Activated CD4-positive, alpha-beta T cell treated with anti-CD3 and anti-CD28 coated beads for 48 hours (primary cell): ENCODE results near the gene SOST.

Experiments
- DNase-seq: peaks from one replicate; pipeline ENCODE4 v3.0.0-alpha.2; 2020

Gene SOST

DNA sequence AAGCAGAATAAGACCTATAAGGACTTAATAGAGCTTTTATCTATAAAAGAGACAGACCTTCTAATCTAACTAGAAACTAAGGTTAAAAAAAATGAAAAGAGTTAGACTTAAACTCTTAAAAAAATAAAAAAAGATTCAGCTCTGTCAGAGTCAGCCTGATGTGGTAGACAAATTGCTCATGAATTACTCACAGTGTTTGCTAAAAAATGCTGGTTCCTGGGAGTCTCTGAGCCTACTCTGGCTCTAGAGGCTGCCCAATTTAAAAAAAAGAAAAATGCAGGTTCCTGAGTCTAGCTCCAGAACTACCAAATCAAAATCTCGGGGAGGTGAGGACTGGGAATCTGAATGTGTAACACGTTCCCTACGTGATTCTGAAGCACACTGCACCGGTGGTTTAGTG is 18.1 kb downstream of the SOST start:
- no peak for DNase-seq

DNA sequence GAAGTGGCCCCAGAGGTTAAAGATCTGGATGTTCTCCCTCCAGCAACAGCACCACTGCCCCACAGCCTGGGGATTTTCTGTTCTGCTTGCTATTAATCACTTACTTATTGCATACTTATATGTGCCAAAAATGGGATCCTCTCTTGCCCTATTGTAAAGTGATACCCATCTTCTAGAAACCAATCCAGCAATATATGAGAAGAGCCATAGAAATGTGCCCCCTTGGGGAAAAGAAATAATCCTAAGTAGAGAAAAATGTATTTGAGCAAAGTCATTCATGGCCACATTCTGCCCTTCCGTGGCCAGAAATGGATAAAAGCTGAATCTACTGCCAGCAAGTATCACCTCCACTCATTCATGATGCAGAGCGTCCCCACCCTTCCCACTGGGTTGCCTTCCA is 20.9 kb downstream of the SOST start:
- DNase-seq, result no peak

DNA sequence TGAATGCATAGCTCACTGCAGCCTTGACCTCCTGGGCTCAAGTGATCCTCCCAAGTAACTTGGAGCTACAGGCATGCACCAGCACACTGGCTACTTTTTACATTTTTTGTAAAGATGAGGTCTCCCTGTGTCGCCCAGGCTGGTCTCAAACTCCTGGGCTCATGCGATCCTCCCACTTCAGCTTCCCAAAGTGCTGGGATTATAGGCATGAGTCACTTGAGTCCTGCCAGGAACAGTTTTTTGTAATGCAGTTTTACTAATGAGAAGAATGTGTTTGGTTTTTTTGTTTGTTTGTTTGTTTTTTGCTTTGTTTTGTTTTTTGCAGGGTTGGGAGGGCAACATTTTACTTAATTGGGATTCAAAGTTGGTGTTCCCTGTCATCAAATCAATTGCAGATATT is 22.2 kb downstream of the SOST start:
- DNase-seq, result no peak

DNA sequence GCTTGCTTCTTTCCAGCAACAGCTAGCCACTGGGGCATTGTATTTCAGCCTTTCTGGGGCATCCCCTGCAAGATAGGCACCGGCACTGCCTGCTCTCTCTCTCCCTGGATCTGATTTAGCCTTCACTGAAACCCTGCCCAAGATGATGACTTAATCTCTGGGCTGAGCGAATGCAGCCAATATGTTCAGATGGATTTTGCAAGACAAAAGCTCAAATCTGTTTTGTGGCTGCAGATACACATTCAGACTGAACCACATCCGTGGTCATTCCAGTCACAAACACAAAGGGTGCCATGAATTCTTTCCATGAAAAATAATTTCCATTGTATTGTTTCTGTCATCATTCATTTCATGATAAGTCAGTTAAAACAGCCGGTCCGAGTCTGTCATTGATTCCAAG is 24.2 kb downstream of the SOST start:
- DNase-seq, result no peak

DNA sequence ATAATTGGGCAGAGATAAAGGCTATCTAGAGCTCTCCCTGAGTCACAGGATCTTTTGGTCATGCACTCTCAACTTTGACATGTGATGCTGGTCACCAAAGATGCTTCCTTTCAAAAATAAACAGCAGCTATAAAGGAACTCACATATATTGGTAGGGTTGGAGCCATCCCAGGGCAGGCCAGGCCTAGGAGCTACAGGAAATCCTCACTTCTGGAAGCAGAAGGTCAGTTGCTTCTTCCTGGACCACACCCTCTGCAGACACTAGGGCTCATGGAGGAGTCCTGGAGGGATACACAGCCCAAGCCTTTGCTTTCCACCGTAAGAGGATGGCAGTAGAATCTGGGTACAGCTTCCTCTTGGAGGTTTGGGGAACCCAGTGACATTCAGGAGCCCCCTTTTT is 24.6 kb downstream of the SOST start:
- no peak for DNase-seq

DNA sequence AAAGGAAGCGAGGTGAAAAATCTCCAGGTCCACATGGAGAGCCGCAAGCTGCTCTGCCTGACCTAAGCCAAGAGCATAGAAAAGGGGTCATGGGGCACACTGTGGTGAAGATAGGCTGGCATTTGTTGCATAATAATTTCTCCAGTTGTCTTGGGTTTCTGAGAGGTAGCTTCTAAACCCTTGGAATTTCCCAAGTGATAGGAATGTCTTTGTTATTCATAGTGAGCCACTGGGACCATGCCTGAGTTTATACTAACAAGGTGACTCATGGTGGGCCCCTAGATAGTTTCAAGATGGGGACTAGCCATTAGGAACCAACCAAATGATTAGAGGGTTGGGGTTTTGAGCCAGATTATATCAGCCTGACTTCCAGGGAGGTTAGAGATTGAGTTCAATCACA is 25.6 kb downstream of the SOST start:
- DNase-seq, result no peak

DNA sequence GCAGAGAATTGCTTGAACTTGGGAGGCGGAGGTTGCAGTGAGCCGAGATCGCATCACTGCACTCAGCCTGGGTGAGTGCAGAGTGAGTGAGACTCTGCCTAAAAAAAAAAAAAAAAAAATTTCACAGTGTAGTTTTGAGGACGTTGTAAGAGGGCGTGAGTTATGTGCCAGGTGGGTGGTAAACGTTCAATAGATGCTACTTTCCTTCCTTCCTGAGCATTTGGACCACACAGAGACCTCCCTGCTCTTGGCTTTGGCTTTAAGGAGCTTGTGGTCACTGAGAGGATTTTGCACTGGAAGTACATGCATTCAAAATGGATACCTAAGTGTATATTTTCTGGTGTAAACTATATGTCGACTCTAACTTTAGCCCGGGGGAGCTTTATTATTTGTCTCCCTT is 30.5 kb downstream of the SOST start:
- no peak for DNase-seq

DNA sequence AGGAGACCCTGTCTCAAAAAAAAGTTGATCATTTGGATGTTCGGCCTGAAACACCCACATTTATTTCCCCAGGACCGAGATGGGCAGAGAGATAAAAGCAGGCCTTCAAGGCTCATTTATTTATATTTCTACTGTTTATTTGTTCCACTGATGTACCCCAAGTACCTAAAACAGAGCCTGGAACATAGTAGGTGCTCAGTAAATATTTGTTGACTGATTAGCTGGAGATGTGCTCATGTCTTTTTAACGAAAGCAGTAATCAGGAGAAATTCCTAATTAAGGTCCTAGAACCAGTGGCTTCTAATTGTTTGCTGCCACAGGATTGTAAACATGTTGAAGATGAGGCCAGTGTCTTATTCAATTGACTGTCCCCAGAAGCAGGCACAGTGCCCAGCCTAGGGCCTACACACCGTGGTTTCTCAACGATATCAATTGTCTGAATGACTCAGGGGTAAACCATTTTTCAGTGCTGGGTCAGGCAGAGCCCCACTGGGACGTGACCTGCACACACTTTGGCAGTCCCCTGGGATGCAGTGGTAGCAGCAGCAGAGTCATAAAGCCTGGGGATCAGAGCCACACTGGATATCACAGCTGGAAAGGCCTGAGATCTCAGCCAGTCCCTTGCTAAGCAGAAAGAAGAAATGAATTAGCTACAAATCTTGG is 34.8 kb downstream of the SOST start:
- no peak for DNase-seq

DNA sequence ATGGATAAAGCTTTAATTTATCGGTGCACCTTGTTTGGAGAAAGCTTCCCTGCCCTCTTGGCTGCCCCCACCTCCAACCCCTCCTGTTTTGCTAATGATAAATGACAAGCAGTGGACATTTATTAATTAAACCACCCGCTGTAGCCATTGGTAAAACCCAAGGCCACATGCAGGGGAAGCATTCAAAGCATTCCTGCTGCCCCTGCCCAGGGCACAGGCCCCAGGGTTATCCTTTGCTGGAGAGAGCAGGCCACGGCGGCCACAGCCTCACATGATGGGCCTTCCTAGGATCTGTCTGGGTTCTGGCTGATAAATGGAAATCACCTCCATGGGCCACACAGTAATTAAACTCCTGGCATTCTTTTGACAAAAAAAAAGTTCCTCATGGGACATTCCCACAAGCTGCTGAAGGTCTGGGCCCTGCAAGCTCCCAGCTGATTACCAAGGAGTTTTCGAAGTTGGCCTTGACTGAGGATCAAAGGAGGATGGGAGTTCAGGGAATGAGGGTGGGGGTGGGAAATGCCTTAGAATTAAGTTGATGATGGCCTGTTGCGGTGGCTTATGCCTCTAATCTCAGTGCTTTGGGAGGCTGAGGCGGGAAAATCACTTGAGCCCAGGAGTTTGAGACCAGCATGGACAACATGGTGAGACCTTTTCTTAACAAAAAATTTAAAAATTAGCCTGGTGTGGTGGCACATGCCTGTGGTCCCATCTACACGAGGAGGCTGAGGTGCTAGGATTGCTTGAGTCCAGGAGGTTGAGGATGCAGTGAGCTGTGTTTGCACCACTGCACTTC is 35.5 kb downstream of the SOST start:
- no peak for DNase-seq

DNA sequence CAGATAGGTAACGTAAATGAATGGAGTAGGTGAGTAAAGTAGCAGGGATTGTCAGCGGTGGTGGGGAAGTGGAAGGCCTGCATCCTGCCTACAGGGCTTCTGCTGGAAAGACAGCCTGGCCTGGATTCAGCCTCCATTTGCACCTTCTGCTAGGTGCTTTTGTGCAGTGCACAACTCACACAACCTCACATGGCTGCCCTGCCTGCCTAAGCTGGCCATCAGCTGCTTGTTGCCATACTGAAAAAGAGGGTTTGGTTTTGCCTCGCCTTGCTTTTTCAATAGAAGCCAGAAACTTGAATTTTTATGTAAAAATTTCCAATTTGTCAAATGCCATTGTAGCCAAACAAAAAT is 36.3 kb downstream of the SOST start:
- no peak for DNase-seq

DNA sequence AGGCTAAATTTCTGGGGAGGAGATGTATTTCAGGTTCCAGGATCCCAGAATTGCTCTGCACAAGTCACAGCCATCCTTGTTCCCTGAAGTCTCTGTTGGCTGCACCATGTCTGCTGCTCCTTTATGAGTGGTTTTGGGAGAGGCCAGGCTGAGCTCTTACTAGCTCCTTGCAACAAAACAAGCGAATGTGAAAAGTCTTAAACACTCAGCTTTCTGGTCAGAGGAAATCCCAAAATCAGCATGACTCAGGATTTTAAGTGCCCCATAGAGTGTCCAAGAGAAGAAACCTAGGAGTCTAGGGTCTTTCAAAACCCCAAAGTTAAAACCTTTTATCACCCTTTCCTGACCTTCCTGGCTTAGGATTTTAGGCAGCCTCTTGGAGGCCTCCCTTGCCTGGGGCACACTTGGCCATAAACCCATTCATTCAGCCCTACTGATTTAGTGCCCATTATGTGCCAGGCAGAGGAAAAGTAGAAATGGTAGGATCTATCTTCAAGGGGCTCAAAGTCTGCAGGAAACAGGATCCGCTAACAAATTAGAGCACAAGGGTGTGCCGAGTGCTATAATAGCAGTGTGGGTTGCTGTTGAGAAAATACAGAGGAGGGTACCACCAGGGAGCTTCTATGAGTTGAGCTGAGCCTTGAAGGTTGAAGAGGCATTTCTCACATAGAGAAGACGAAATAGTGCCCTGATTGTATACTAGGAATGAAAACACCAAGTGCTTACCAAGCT is 36.9 kb downstream of the SOST start:
- no peak for DNase-seq

DNA sequence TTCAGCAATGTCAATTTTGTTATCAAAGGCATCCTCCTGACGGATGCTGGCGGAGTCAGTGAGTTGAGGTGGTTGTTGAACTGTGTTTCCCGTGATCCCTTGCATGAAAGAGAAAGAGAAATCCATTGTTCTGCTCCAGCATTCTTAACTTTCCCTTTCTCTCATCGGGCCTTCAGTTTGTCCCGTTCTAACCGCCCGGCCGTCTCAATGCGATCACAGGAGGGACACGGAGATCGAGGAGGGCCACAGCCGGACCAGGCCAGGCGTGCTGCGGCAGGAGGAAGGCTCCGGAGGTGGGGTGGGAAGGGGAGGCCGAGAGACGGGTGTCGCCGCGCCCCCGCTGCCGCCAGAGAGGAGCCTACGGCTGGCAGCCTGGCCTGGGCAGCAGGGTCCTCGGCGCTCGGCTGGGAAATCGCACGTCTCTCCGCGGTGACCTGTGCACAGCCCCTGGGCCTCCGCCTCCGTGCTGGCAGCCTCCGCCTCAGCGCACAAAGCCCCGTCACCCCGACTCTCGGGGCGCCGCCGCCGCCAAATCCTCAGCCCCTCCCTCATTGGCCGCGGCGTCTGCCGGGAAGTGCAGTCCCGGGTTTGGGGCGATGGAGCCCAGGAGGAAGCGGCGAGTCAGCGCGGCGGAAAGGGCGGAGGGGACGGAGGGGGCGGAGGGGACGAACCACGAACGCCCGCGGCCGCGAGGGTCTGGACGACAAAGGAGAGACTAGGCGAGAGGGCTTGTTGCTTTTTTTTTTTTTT is 38.1 kb downstream of the SOST start:
- DNase-seq, result peak; percentile 84

DNA sequence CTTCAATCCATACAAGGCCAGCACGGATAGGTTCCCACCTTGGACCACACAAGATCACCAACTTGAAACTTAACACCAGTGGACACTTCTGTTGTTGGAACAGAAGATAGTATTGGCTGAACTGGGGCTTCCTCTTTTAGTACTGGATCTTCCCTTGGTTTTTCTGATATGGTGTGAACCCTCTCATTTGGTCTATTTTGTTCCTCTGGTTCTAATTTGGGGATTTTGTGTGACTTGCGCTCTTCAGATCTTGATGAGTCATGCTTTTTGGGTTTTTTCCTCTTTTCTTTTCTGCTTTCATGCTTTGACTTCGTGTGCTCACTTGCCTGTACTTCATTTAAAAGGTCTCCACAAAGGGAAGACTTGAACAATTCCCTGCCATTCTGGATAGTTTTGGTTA is 39.0 kb downstream of the SOST start:
- no peak for DNase-seq

DNA sequence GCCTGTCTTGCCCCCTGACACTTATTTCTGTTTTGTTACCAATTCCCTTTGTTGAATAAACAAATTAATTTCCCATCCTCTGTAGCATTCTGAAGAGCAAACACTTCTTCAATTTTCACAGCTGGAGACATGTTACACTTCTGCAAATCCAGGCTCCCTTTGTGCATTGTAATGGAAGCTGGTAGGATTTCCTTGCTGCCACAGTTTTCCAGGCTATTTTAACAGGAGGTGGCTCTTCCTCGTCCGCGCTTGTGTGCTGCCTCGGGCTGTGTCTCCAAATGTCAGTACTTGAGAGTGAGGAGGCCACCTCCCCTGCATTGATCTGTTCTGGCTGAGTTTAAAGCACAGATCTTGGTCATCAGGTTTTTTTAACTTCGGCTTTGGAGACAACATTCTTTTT is 40.0 kb downstream of the SOST start:
- DNase-seq, result no peak

DNA sequence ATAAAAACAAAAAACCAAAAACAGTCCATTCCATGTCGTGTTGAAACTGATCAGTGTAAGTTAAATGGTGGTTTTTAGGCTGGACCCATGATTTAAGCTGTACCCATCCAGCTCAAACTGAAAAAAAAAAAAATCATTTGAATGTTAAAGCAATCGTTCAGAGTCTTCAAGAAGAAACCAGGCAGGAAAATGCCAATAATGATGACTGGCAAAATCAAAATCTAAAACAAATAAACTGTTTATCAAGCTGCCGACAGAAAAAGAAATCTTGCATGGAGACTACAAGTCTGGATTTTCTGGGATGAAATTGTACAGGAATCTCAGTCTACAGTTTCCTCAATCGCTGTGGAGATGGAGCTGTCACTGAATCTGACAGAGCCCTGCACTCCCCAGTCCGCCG is 40.7 kb downstream of the SOST start:
- DNase-seq, result no peak

DNA sequence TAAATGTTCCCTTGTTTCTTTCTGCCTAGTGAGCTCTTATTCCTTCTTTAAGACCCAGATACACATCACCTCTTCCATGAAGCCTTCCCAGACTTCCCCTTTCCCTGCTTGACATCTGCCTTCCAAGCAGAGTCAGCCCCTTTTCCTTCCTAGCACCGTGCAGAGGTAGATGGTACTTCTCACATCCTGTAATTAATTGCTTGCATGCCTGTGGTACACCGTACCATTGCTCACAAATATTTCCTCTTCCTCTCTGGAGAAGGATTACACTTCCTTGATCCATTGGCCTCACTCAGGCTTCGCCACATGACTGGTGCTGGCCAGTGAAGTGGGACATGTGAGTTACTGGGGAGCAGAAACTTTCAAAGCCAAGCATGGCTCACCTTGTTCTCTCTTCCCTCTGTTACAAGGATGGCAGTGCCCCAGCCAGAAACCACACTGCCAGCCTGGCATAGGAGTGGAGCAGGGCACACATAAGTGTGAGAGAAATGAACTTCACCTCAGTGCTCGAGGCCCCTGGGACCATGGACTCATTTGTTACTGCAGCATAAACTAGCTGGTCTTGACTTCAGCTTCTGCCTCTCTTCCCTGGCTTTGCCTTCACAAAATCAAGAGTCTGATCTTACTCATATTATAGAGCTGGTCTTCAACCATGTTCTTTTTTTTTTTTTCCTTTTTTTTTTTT is 44.0 kb downstream of the SOST start:
- DNase-seq, result no peak

DNA sequence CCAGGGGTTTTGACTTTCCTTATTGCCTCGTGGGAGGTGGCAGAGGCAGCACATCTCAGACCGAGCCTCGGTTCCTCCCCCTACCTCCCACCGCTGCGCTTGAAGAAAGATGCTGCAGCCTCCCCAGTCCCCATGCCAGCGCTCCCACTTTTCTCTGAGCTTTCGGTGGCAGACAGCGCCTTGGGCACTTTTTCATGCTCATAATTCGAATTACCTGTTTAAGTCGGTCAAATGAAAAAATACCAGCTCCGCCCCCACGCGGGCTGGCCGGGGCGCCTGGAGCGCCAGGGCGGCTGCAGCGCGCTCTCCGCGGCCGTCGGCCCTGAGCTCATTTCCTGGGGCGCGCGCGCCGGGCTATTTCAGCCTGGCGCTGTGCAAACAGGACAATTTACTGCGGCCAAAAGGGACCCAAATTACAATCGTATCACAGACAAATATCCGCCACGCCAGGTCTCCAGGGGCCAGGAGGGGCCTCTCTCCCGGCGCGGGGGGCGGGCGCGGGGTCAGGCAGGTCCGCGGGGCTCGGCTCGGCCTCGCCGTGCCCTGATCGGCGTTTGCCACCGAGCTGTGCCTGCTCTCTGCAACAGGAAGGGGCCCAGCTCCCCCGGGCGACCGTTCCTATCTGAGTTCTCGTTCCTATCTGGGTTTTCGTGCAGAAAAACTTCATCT is 45.0 kb downstream of the SOST start:
- DNase-seq, result peak; percentile 15

DNA sequence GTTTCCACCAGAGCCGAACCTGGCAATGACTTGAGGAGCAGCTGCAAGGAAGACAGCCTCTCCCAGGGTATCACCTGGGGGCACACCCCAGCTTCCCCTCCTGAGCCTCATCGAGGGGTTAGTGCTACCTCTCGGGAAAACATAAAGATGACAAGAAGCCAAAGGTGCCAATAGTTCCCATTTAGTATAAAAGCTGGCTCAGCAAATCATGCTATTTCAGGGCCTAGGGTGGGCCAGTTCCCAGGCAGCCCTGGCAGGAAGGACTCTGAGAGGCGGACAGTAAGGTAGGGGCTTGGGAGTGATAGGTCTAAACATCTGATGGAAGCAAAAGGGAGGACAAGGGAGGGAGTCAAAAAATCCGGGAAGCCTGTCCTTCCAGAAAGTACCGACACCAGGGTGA is 46.2 kb downstream of the SOST start:
- DNase-seq, result no peak

DNA sequence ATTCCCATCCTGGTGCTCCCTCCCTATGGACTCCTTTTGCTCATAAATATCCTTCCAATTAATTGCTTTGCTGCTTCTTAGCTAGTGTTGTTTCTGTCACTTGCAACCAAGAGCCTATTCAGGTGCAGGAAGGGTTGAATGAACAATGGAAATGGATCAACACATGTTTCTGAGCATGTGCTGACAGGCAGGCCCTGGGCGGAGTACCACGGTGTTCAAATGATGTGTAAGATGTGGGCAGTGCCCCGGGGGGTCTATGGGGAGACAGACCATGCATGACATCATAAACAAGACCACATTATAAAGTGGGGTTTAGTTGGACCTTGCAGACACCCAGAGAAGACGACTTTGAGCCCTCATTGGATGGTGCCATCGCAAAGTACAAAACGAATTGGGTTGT is 48.5 kb downstream of the SOST start:
- no peak for DNase-seq

DNA sequence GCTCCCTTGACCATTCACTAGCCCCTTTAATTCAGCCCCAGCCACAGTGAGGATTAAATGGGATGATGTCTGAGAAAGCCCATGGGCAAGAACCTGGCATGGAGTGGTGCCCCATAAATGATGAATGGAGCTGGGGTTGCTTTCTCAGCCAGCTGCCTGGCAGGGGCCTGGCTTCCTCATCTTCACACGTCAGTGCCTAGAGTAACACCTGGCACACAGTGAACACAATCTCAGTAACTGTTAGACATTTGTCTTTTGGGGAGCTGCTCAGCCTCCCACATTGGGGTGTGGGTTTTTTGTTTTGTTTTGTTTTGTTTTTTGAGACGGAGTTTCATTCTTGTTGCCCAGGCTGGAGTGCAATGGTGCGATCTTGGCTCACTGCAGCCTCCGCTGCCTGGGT is 49.4 kb downstream of the SOST start:
- DNase-seq, result no peak

DNA sequence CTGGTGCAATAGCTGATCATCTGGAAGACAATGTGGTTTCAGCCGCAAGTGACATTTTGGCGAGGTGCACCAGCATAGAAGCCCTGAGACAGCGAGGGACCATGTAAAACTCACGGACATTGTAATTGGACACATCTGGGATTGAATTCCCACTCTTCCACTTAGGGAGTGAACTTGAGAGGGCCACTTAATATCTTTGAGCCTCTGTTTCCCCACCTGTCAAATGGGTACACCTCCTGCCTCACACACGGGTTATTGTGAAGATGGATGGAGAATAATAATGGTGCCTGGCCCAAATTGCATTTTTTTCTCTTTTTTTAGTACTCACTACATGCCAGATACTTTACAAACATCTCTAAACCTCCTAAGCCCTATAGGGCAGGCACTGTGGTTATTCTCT is 51.4 kb downstream of the SOST start:
- no peak for DNase-seq

DNA sequence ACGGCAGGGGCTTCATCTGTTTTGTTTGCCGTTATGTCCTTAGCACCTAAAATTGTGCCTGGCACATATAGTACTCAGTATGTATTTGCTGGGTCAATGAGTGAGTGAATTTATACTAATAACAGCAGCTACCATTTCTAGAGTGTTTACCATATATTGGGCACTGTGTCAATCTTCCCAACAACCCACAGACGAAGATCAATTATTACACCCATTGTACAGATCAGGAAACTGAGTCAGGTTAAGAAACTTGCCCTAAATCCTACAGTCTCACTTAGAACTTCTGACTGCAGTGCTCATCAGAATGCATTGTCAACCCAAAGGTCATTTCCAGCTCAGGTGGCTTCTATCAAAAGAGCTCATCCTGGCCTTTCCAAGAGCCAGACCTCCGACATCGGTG is 52.4 kb downstream of the SOST start:
- no peak for DNase-seq
